CD14-positive monocyte (primary cell): Measurements from ENCODE around the gene KHDRBS2. TPM values are rescaled to one million over a fixed set of nuclear protein-coding genes. Genes with fewer than 3 reads are reported as not detected.

ENCODE experiments used
- DNase-seq, 3 donors: peaks; one replicate each; pipeline ENCODE4 v3.0.0-alpha.2; 2011 to 2022
- H2AFZ ChIP-seq: 2 replicates; pipeline ENCODE4 v1.6.0; 2012; ENCODE audit warnings: mild to moderate bottlenecking, low read depth, low read length, inconsistent platforms; ENCODE audit not compliant: insufficient read depth, poor library complexity, severe bottlenecking
- H3K27ac ChIP-seq, 2 donors: 1 replicate in 1 of 2; 2 replicates in 1 of 2; pipeline ENCODE4 v1.5.1; 2012 to 2013; ENCODE audit warnings: low read length in 2 of 2, control low read depth in 1 of 2, inconsistent platforms in 1 of 2, low read depth in 1 of 2, mild to moderate bottlenecking in 1 of 2
- H3K27me3 ChIP-seq, 2 donors: one replicate each; pipeline versions ENCODE4 v1.6.0 to v1.6.1; 2011 to 2013; ENCODE audit warnings: low read length in 2 of 2; ENCODE audit not compliant: control insufficient read depth in 2 of 2, insufficient read depth in 2 of 2
- H3K36me3 ChIP-seq, 2 donors: replicated peaks in 1 of 2; 1 replicate in 1 of 2; 2 replicates in 1 of 2; pipeline versions ENCODE4 v1.5.1 to v1.6.1; 2012 to 2013; ENCODE audit warnings: low read length in 2 of 2, control low read depth in 1 of 2, inconsistent platforms in 1 of 2, mild to moderate bottlenecking in 1 of 2; ENCODE audit not compliant: insufficient read depth in 2 of 2, control insufficient read depth in 1 of 2
- H3K4me1 ChIP-seq, 2 donors: 1 replicate in 1 of 2; 2 replicates in 1 of 2; pipeline versions ENCODE4 v1.5.1 to v1.6.1; 2012 to 2013; ENCODE audit warnings: low read length in 2 of 2, control low read depth in 1 of 2, inconsistent platforms in 1 of 2, mild to moderate bottlenecking in 1 of 2, moderate library complexity in 1 of 2; ENCODE audit not compliant: insufficient read depth in 2 of 2, control insufficient read depth in 1 of 2
- H3K4me2 ChIP-seq: replicated peaks from 2 replicates; pipeline ENCODE3; 2012; ENCODE audit warnings: low read length, moderate library complexity, mild to moderate bottlenecking; ENCODE audit not compliant: poor library complexity, severe bottlenecking; ENCODE audit errors: extremely low read depth
- H3K4me3 ChIP-seq, 3 experiments: fragments of 200-600 bp in 1 of 3; sonication (generic) in 1 of 3; replicated peaks in 1 of 3; 1 replicate in 2 of 3; 2 replicates in 1 of 3; pipeline ENCODE4 v1.5.1; 2011 to 2013; ENCODE audit warnings: low read length in 3 of 3, mild to moderate bottlenecking in 3 of 3, control low read depth in 2 of 3, low read depth in 2 of 3, inconsistent platforms in 1 of 3, moderate library complexity in 1 of 3
- H3K79me2 ChIP-seq: 2 replicates; pipeline ENCODE4 v1.6.0; 2012; ENCODE audit warnings: mild to moderate bottlenecking, control low read depth, inconsistent platforms, low read length, moderate library complexity; ENCODE audit not compliant: insufficient read depth
- H3K9ac ChIP-seq: 2 replicates; pipeline ENCODE4 v1.6.0; 2017; ENCODE audit warnings: low read length, mild to moderate bottlenecking; ENCODE audit not compliant: insufficient read depth, poor library complexity, severe bottlenecking
- H3K9me3 ChIP-seq, 2 donors: replicated peaks in 1 of 2; 1 replicate in 1 of 2; 2 replicates in 1 of 2; pipeline versions ENCODE4 v1.5.1 to v1.6.1; 2012 to 2013; ENCODE audit warnings: low read length in 2 of 2, control low read depth in 1 of 2; ENCODE audit not compliant: control insufficient read depth in 1 of 2, insufficient read depth in 1 of 2
- H4K20me1 ChIP-seq: 2 replicates; pipeline ENCODE4 v1.6.0; 2012; ENCODE audit warnings: mild to moderate bottlenecking, low read length, control low read depth, moderate library complexity; ENCODE audit not compliant: insufficient read depth
- H3K27ac Mint-ChIP-seq, 7 donors: one replicate each; pipeline ENCODE4 v1.8.0; 2020; ENCODE audit warnings: mild to moderate bottlenecking in 7 of 7, mixed read lengths in 7 of 7, moderate library complexity in 6 of 7, inconsistent platforms in 2 of 7
- H3K27me3 Mint-ChIP-seq, 3 donors: one replicate each; pipeline ENCODE4 v1.8.0; 2021 to 2022; ENCODE audit warnings: low read depth in 3 of 3, mild to moderate bottlenecking in 3 of 3, mixed read lengths in 3 of 3, moderate library complexity in 3 of 3, inconsistent platforms in 1 of 3
- H3K36me3 Mint-ChIP-seq, 2 donors: one replicate each; pipeline ENCODE4 v1.8.0; 2020; ENCODE audit warnings: mixed read lengths in 2 of 2, inconsistent platforms in 1 of 2, mild to moderate bottlenecking in 1 of 2
- H3K4me1 Mint-ChIP-seq: one replicate; pipeline ENCODE4 v1.8.0; 2020; ENCODE audit warnings: mild to moderate bottlenecking, mixed read lengths
- H3K4me3 Mint-ChIP-seq, 2 donors: one replicate each; pipeline ENCODE4 v1.8.0; 2020; ENCODE audit warnings: mild to moderate bottlenecking in 2 of 2, mixed read lengths in 2 of 2, moderate library complexity in 1 of 2
- H3K9me3 Mint-ChIP-seq, 7 donors: one replicate each; pipeline ENCODE4 v1.8.0; 2020 to 2022; ENCODE audit warnings: mixed read lengths in 7 of 7, mild to moderate bottlenecking in 6 of 7, moderate library complexity in 6 of 7, inconsistent platforms in 2 of 7
- WGBS: methylation state at CpG from one replicate; pipeline ENCODE4 v1.1.5; 2013; ENCODE audit warnings: missing lambda C conversion rate; ENCODE audit not compliant: insufficient coverage; 5-methylcytosine and 5-hydroxymethylcytosine counted together
- intact Hi-C, 2 donors: fragments of 100-400 bp; cut with micrococcal nuclease; formaldehyde crosslinking; loops; one replicate each; pipeline versions ENCODE4 v1.15.0 to v1.15.1; 2023
- polyA plus RNA-seq, 3 donors: library from polyadenylated mRNA; depleted of rRNA in 1 of 3; unstranded in 2 of 3; stranded (reverse) in 1 of 3; fragments of 300-500 nt in 2 of 3; fragments of >200 nt in 1 of 3; fragmentation: Illumina TruSeq in 2 of 3; gene quantifications; 1 replicate in 2 of 3; 2 replicates in 1 of 3; pipeline ENCODE4 v1.2.3, GENCODE V29; 2012 to 2021
- TF ChIP-seq, protein P1 (sequence below): fragments of 200-600 bp; IDR thresholded peaks from one replicate; pipeline ENCODE4 v1.8.0; 2022; ENCODE audit warnings: antibody characterized with exemption, mild to moderate bottlenecking

KHDRBS2 gene
- polyA plus RNA-seq, 3 donors: 0.09 to 0.57 (median 0.14) TPM

DNA sequence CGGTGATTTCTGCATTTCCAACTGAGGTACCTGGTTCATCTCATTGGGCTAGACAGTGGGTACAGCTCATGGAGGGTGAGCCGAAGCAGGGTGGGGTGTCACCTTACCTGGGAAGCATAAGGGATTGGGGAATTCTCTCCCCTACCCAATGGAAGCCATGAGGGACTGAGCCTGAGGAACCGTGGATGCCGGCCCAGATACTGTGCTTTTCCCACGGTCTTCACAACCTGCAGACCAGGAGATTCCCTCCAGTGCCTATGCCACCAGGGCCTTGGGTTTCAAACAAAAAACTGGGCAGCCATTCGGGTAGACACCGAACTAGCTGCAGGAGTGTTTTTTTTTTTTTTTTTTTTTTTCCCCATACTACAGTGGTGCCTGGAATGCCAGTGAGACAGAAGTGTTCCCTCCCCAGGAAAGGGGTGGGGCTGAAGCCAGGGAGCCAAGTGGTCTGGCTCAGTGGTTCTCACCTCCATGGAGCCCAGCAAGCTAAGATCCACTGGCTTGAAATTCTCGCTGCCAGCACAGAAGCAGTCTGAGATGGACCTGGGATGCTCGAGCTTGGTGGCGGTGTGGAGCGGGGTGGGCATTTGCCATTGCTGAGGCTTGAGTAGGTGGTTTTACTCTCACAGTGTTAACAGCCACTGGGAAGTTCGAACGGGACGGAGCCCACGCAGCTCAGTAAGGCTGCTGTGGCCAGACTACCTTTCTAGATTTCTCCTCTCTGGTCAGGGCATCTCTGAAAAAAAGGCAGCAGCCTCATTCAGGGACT is 416.2 kb downstream of the KHDRBS2 start:
- Mint-ChIP-seq H3K4me3 (no peak overlapping the region), H3K36me3 (no peaks in the 10 kb centered on the region), H3K27me3 (peaks cover 0 to 2% (median 2%) of the 10 kb centered on the region in 3 donors), H3K27ac (no peak overlapping the region), H3K9me3 (peaks cover 22 to 37% (median 27%) of the 10 kb centered on the region in 7 donors), H3K4me1 (no peaks in the 10 kb centered on the region)
- Histone ChIP-seq H3K27ac (no peak overlapping the region), H3K4me2 (no peak overlapping the region), H3K9me3 (peaks cover 29 to 42% of the 10 kb centered on the region in 2 donors), H3K36me3 (no peaks in the 10 kb centered on the region), H3K27me3 (no peaks in the 10 kb centered on the region), H3K79me2 (no peaks in the 10 kb centered on the region), H3K4me3 (no peak overlapping the region), H3K9ac (no peak overlapping the region), H4K20me1 (no peaks in the 10 kb centered on the region), H3K4me1 (no peaks in the 10 kb centered on the region), H2AFZ (no peak overlapping the region)
- intact Hi-C loops: no loop called here
- TF ChIP-seq, protein P1, sequence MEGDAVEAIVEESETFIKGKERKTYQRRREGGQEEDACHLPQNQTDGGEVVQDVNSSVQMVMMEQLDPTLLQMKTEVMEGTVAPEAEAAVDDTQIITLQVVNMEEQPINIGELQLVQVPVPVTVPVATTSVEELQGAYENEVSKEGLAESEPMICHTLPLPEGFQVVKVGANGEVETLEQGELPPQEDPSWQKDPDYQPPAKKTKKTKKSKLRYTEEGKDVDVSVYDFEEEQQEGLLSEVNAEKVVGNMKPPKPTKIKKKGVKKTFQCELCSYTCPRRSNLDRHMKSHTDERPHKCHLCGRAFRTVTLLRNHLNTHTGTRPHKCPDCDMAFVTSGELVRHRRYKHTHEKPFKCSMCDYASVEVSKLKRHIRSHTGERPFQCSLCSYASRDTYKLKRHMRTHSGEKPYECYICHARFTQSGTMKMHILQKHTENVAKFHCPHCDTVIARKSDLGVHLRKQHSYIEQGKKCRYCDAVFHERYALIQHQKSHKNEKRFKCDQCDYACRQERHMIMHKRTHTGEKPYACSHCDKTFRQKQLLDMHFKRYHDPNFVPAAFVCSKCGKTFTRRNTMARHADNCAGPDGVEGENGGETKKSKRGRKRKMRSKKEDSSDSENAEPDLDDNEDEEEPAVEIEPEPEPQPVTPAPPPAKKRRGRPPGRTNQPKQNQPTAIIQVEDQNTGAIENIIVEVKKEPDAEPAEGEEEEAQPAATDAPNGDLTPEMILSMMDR: no peak
- 92% methylated on average over 11 of the region's 15 CpGs for WGBS
- DNase-seq: no peak

DNA sequence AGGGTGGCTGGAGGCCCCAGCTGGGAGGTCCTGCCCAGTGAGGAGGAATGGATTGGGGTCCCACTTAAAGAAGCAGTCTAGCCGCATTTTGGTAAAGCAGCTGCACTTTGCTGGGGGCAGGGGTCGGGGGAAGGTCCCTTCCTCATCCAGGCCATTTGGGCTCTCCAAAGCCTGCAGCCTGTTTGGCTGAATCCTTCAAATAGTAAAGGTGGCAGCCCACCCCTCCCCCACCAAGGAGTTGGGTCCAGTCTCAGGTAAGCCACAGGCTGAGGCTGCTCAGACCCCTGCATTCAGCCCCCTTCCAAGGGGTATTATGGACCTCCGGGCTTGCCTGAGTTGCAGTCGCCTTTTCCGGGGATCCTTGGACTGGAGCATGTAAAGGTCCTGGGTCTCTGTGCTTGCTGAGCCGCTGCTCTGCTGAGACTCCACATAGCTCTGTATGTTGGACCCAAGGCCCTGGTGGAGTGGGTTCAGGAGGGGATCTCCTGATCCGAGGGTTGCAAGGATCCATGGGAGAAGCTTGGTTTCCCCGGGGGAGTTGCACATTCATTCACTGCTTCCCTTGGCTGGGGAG is 417.4 kb downstream of the KHDRBS2 start:
- Mint-ChIP-seq H3K27me3 (peaks cover 0 to 2% (median 2%) of the 10 kb centered on the region in 3 donors), H3K9me3 (peaks cover 22 to 45% (median 31%) of the 10 kb centered on the region in 7 donors), H3K27ac (no peak overlapping the region), H3K36me3 (no peaks in the 10 kb centered on the region), H3K4me3 (no peak overlapping the region), H3K4me1 (no peaks in the 10 kb centered on the region)
- WGBS: 90% methylated on average over 5 of the region's 8 CpGs
- no peaks in the 10 kb centered on the region for H3K4me1 ChIP-seq
- H3K4me3 ChIP-seq: no peak overlapping the region
- DNase-seq: no peak
- TF ChIP-seq, protein P1: no peak
- H4K20me1 ChIP-seq: no peaks in the 10 kb centered on the region
- no peaks in the 10 kb centered on the region for H3K27me3 ChIP-seq
- H2AFZ ChIP-seq: no peak overlapping the region
- H3K9me3 ChIP-seq: peaks cover 37 to 42% of the 10 kb centered on the region in 2 donors
- H3K79me2 ChIP-seq: no peaks in the 10 kb centered on the region
- intact Hi-C loops: no loop called here
- H3K4me2 ChIP-seq: no peak overlapping the region
- H3K27ac ChIP-seq: no peak overlapping the region
- no peak overlapping the region for H3K9ac ChIP-seq
- H3K36me3 ChIP-seq: no peaks in the 10 kb centered on the region
